ENCODE results near the gene PIGC. TPM values are rescaled to one million over a fixed set of nuclear protein-coding genes. Genes with fewer than 3 reads are reported as not detected.

Gene PIGC
- 16.2 to 21.9 TPM (median 20.4 TPM) in 3 replicates for total RNA-seq (2021)
- percentile 95 among the genes with signal in this experiment for Bru-seq, nascent RNA
- long read RNA-seq, experiment 1, transcript PIGC-202 (1 exons, 2,630 nt), result minor isoform, 5 of 59 reads
- long read RNA-seq, experiment 1, transcript PIGC-201 (2 exons, 1,447 nt), result major isoform, 49 of 59 reads
- long read RNA-seq, experiment 1, partial matches to known transcripts, result 0 of 59 reads
- long read RNA-seq, experiment 1, other reads (novel, unspliced or antisense), result 5 of 59 reads
- long read RNA-seq, experiment 2, transcript PIGC-201 (2 exons, 1,447 nt), result major isoform, 17 of 25 reads
- long read RNA-seq, experiment 2, partial matches to known transcripts, result 0 of 25 reads
- long read RNA-seq, experiment 2, other reads (novel, unspliced or antisense), result 5 of 25 reads
- long read RNA-seq, experiment 3, transcript PIGC-202 (1 exons, 2,630 nt), result minor isoform, 6 of 128 reads
- long read RNA-seq, experiment 3, transcript PIGC-201 (2 exons, 1,447 nt), result major isoform, 106 of 128 reads
- long read RNA-seq, experiment 3, partial matches to known transcripts, result 0 of 128 reads
- long read RNA-seq, experiment 3, other reads (novel, unspliced or antisense), result 13 of 128 reads

- H3K4me3 Mint-ChIP-seq, result peak within 1 kb of the TSS; percentile 86
- peak within 1 kb of the TSS; percentile 26; the same call in 1 of the 2 replicates for H3K27ac Mint-ChIP-seq
- DNase-seq (ENCODE audit: low spot score) (peak; percentile 91), ATAC-seq (peak; percentile 99)
- peaks cover 11% of the 10 kb centered on the region for H3K36me3 Mint-ChIP-seq
- TF ChIP-seq SOX15 (CRISPR knock-in tag; IDR thresholded peaks at IDR 0.05), result no peak
- peak; percentile 43; the same call in 1 of the 2 replicates for TF ChIP-seq CREM (CRISPR knock-in tag; IDR thresholded peaks at IDR 0.05)
- TF ChIP-seq RORB (CRISPR knock-in tag; IDR thresholded peaks at IDR 0.05), result no peak
- no peak for TF ChIP-seq STAT6 (CRISPR knock-in tag; conservative IDR thresholded peaks at IDR 0.05; ENCODE audit: low read depth)
- 0 out of 2 replicates have a peak, but pooled peaks have one; percentile 51 for TF ChIP-seq ZNF232 (CRISPR knock-in tag; IDR thresholded peaks at IDR 0.05)
- TF ChIP-seq HMGXB4 (CRISPR knock-in tag; IDR thresholded peaks at IDR 0.05), result peak; percentile 82
- peak; percentile 87 for TF ChIP-seq GABPB1 (CRISPR knock-in tag; IDR thresholded peaks at IDR 0.05)
- peak; percentile 54; the same call in 1 of the 2 replicates for TF ChIP-seq ARID4B (CRISPR knock-in tag; IDR thresholded peaks at IDR 0.05; ENCODE audit: borderline replicate concordance)
- TF ChIP-seq SP1 (CRISPR knock-in tag; conservative IDR thresholded peaks at IDR 0.05), result peak; percentile 71
- peak; percentile 38; the same call in 1 of the 2 replicates for TF ChIP-seq TEAD1 (CRISPR knock-in tag; IDR thresholded peaks at IDR 0.05)
- TF ChIP-seq ZNF423 (CRISPR knock-in tag; IDR thresholded peaks at IDR 0.05), result peak; percentile 92
- TF ChIP-seq FOXK1 (CRISPR knock-in tag; IDR thresholded peaks at IDR 0.05), result peak; percentile 83
- TF ChIP-seq ELF4 (CRISPR knock-in tag; IDR thresholded peaks at IDR 0.05; ENCODE audit: low read depth), result no peak
- no peak for TF ChIP-seq E2F4 (CRISPR knock-in tag; IDR thresholded peaks at IDR 0.05; ENCODE audit: borderline replicate concordance, low read depth)
- peak; percentile 84 for TF ChIP-seq NR2C2 (CRISPR knock-in tag; IDR thresholded peaks at IDR 0.05)
- TF ChIP-seq ETV6 (CRISPR knock-in tag; IDR thresholded peaks at IDR 0.05), result peak; percentile 77
- TF ChIP-seq ZNF396 (CRISPR knock-in tag; IDR thresholded peaks at IDR 0.05; ENCODE audit: borderline replicate concordance), result 0 out of 2 replicates have a peak, but pooled peaks have one; percentile 42
- TF ChIP-seq FOXP1 (CRISPR knock-in tag; IDR thresholded peaks at IDR 0.05; ENCODE audit: borderline replicate concordance), result peak; percentile 62; the same call in 1 of the 2 replicates
- 0 out of 2 replicates have a peak, but pooled peaks have one; percentile 82 for TF ChIP-seq E2F5 (CRISPR knock-in tag; IDR thresholded peaks at IDR 0.05)
- TF ChIP-seq CTCF (IDR thresholded peaks at IDR 0.05), result peak; percentile 78
- peaks cover 4% of the 10 kb centered on the region for H3K4me1 Mint-ChIP-seq
- ChIA-PET CTCF (interaction anchor here (0.6 to 1.9 kb wide), 12 partner anchors 9 to 458 kb away, joined by 3 to 7 read pairs (median 3); no protein-coding TSS in a partner anchor), POLR2A (no interaction called here)
- H3K9me3 Mint-ChIP-seq, result no peaks in the 10 kb centered on the region
- H3K27me3 Mint-ChIP-seq (ENCODE audit: low read depth), result no peaks in the 10 kb centered on the region; the same call in 1 of the 2 replicates
Observed at GRCh38 chr1:172443666-172444453, at the start of gene PIGC. Gene PIGC, minus strand, starts transcription at chr1:172444069. Its CDS starts 1,447 bp downstream, at chr1:172442622.
